ENCODE data around the gene CCBE1.

GRCh38 chr18:59604877-59605276, 92.3 kb downstream of the CCBE1 start:
- TF ChIP-seq POLR2AphosphoS5 (IDR thresholded peaks at IDR 0.05; ENCODE audit: low read depth, low read length) (no peak), SIN3A (IDR thresholded peaks at IDR 0.05; ENCODE audit: borderline replicate concordance, insufficient read depth, low read length) (no peak)
- TF ChIP-seq, protein P1, sequence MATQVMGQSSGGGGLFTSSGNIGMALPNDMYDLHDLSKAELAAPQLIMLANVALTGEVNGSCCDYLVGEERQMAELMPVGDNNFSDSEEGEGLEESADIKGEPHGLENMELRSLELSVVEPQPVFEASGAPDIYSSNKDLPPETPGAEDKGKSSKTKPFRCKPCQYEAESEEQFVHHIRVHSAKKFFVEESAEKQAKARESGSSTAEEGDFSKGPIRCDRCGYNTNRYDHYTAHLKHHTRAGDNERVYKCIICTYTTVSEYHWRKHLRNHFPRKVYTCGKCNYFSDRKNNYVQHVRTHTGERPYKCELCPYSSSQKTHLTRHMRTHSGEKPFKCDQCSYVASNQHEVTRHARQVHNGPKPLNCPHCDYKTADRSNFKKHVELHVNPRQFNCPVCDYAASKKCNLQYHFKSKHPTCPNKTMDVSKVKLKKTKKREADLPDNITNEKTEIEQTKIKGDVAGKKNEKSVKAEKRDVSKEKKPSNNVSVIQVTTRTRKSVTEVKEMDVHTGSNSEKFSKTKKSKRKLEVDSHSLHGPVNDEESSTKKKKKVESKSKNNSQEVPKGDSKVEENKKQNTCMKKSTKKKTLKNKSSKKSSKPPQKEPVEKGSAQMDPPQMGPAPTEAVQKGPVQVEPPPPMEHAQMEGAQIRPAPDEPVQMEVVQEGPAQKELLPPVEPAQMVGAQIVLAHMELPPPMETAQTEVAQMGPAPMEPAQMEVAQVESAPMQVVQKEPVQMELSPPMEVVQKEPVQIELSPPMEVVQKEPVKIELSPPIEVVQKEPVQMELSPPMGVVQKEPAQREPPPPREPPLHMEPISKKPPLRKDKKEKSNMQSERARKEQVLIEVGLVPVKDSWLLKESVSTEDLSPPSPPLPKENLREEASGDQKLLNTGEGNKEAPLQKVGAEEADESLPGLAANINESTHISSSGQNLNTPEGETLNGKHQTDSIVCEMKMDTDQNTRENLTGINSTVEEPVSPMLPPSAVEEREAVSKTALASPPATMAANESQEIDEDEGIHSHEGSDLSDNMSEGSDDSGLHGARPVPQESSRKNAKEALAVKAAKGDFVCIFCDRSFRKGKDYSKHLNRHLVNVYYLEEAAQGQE (IDR thresholded peaks at IDR 0.05; ENCODE audit: insufficient read depth in 1 of 2, low read depth in 2 of 2, low read length in 2 of 2) = no peak

All from PFSK-1 (cell line).